Endothelial cell of umbilical vein (primary cell): ENCODE data around the gene AGK. TPM values are rescaled to one million over a fixed set of nuclear protein-coding genes. Genes with fewer than 3 reads are reported as not detected.

Source experiments
- BruUV-seq: library from RNA; stranded (reverse); fragments of 400-500 nt; replicated peaks from 2 replicates; lab custom pipeline; 2021; lab: Mats Ljungman, UMichigan
- CTCF ChIA-PET: fragments of 300-600, 350-600 bp; sonication (Branson Sonifier 250); formaldehyde crosslinking; loops from one replicate; lab custom pipeline; 2021; ENCODE audit warnings: antibody characterized with exemption, inconsistent platforms; lab: Charles Lee
- POLR2A ChIA-PET: fragments of 300-600, 350-600 bp; sonication (Branson Sonifier 250); formaldehyde crosslinking; loops from one replicate; lab custom pipeline; 2021; ENCODE audit warnings: antibody characterized with exemption, inconsistent platforms; lab: Charles Lee
- DNase-seq: peaks from one replicate; pipeline ENCODE4 v3.0.0-alpha.2; 2011; ENCODE audit warnings: low read depth, low spot score
- FAIRE-seq: peaks from 2 replicates; lab custom pipeline; 2011; peaks lifted over from hg19 to GRCh38; lab: Jason Lieb, UNC
- H2AFZ ChIP-seq: 2 replicates; pipeline ENCODE4 v1.6.0; 2012; ENCODE audit warnings: low read depth, low read length, control low read depth, inconsistent platforms
- H3K27ac ChIP-seq: 2 replicates; pipeline ENCODE4 v1.5.1; 2011; ENCODE audit warnings: low read depth, mild to moderate bottlenecking, control low read depth, low read length, moderate library complexity; ENCODE audit not compliant: insufficient read depth
- H3K27me3 ChIP-seq, 2 experiments: 2 replicates each; pipeline versions ENCODE4 v1.6.0 to v1.6.1; 2011; ENCODE audit warnings: low read length in 2 of 2, mixed read lengths in 1 of 2; ENCODE audit not compliant: control insufficient read depth in 2 of 2, insufficient read depth in 2 of 2
- H3K36me3 ChIP-seq, 2 experiments: 2 replicates in 1 of 2; 3 replicates in 1 of 2; pipeline ENCODE4 v1.5.1; 2011; ENCODE audit warnings: low read length in 2 of 2, mild to moderate bottlenecking in 1 of 2, moderate library complexity in 1 of 2; ENCODE audit not compliant: control insufficient read depth in 2 of 2, insufficient read depth in 2 of 2; ENCODE audit errors: extremely low read depth in 1 of 2
- H3K4me1 ChIP-seq: 3 replicates; pipeline ENCODE4 v1.5.1; 2011; ENCODE audit warnings: mild to moderate bottlenecking, low read length; ENCODE audit not compliant: control insufficient read depth, insufficient read depth; ENCODE audit errors: extremely low read depth
- H3K4me2 ChIP-seq: 2 replicates; pipeline ENCODE4 v1.6.1; 2011; ENCODE audit warnings: low read length, control low read depth, mixed read lengths; ENCODE audit not compliant: insufficient read depth
- H3K4me3 ChIP-seq, 3 experiments: fragments of 200-600 bp in 1 of 3; sonication (generic), shearing (Covaris generic) in 1 of 3; replicated peaks in 1 of 3; 2 replicates each; pipeline ENCODE4 v1.5.1; 2011 to 2016; ENCODE audit warnings: control low read depth in 3 of 3, low read length in 3 of 3, mild to moderate bottlenecking in 2 of 3, inconsistent platforms in 1 of 3, low read depth in 1 of 3, moderate library complexity in 1 of 3; ENCODE audit not compliant: insufficient read depth in 1 of 3
- H3K79me2 ChIP-seq: 2 replicates; pipeline ENCODE4 v1.6.0; 2012; ENCODE audit warnings: low read length, inconsistent platforms; ENCODE audit not compliant: control insufficient read depth, insufficient read depth
- H3K9ac ChIP-seq: replicated peaks from 2 replicates; pipeline ENCODE3; 2011; ENCODE audit warnings: low read length, control low read depth; ENCODE audit not compliant: insufficient read depth; ENCODE audit errors: extremely low read depth
- H3K9me1 ChIP-seq: replicated peaks from 3 replicates; pipeline ENCODE4 v1.6.0; 2011; ENCODE audit warnings: mild to moderate bottlenecking, low read length; ENCODE audit not compliant: control insufficient read depth, insufficient read depth; ENCODE audit errors: extremely low read depth
- H3K9me3 ChIP-seq: replicated peaks from 2 replicates; pipeline ENCODE4 v1.5.1; 2012; ENCODE audit warnings: low read length, inconsistent platforms; ENCODE audit not compliant: control insufficient read depth, insufficient read depth
- H4K20me1 ChIP-seq: replicated peaks from 2 replicates; pipeline ENCODE3; 2011; ENCODE audit warnings: mild to moderate bottlenecking, low read length; ENCODE audit not compliant: control insufficient read depth, insufficient read depth; ENCODE audit errors: extremely low read depth
- EZH2 ChIP-seq: IDR thresholded peaks from 2 replicates; pipeline ENCODE4 v1.6.1; 2012; ENCODE audit warnings: borderline replicate concordance, low read depth, mild to moderate bottlenecking, moderate library complexity, low read length, inconsistent platforms; ENCODE audit not compliant: severe bottlenecking
- FOS ChIP-seq: IDR thresholded peaks from 2 replicates; pipeline ENCODE4 v1.6.1; 2011; ENCODE audit warnings: mild to moderate bottlenecking, low read length, moderate library complexity, borderline replicate concordance; ENCODE audit not compliant: insufficient read depth
- GATA2 ChIP-seq: IDR thresholded peaks from 2 replicates; pipeline ENCODE4 v1.7.0; 2011; ENCODE audit warnings: low read depth, mild to moderate bottlenecking, moderate library complexity, mixed read lengths, low read length; ENCODE audit not compliant: insufficient read length, insufficient read depth
- JUN ChIP-seq: IDR thresholded peaks from 2 replicates; pipeline ENCODE4 v1.6.1; 2011; ENCODE audit warnings: borderline replicate concordance, low read depth; ENCODE audit not compliant: insufficient read length, insufficient read depth
- MAX ChIP-seq: IDR thresholded peaks from 2 replicates; pipeline ENCODE4 v1.6.1; 2011; ENCODE audit not compliant: insufficient read depth, insufficient read length
- MYC ChIP-seq: IDR thresholded peaks from one replicate; pipeline ENCODE4 v1.6.1; 2011; ENCODE audit warnings: mild to moderate bottlenecking, low read depth, low read length
- POLR2A ChIP-seq: IDR thresholded peaks from 2 replicates; pipeline ENCODE4 v1.6.1; 2012; ENCODE audit warnings: low read depth, mild to moderate bottlenecking, control low read depth, low read length
- POLR2AphosphoS5 ChIP-seq: IDR thresholded peaks from 2 replicates; pipeline ENCODE4 v1.6.1; 2012; ENCODE audit warnings: low read depth, mild to moderate bottlenecking, control low read depth, low read length, moderate library complexity; ENCODE audit not compliant: insufficient read depth
- dilution Hi-C: fragments of 300-500 bp; cut with MboI; formaldehyde crosslinking; loops from one replicate; pipeline ENCODE4 v1.15.0; 2019; ENCODE audit warnings: low sequenced_read_pairs; ENCODE audit not compliant: extremely low pct_ligation_motif_present
- intact Hi-C: fragments of 100-400 bp; cut with micrococcal nuclease; formaldehyde crosslinking; loops from one replicate; pipeline ENCODE4 v1.10.0; 2022
- polyA plus RNA-seq, 4 experiments: library from polyadenylated mRNA; depleted of rRNA in 3 of 4; stranded (reverse) in 3 of 4; unstranded in 1 of 4; fragments of >200 nt; gene quantifications; 2 replicates each; pipeline versions ENCODE4 v1.2.1 to v1.2.3, GENCODE V29; 2011 to 2012; ENCODE audit warnings: missing spikeins in 1 of 4
- total RNA-seq: library from RNA; stranded (reverse); gene quantifications from 2 replicates; pipeline ENCODE4 v1.2.3, GENCODE V29; 2021
- TF ChIP-seq, protein P1 (sequence below), 2 donors: IDR thresholded peaks; 1 replicate in 1 of 2; 2 replicates in 1 of 2; pipeline ENCODE4 v1.5.1; 2011; ENCODE audit warnings: low read length in 2 of 2, mild to moderate bottlenecking in 2 of 2, moderate library complexity in 2 of 2, control low read depth in 1 of 2, inconsistent platforms in 1 of 2, low read depth in 1 of 2; ENCODE audit not compliant: insufficient read depth in 1 of 2; ENCODE audit errors: extremely low read depth in 1 of 2

The AGK gene
- total and polyA plus RNA-seq, 2 donors (not counting 3 experiments of a cell fraction or from before 2014, with no cell fraction given): 23.6 to 34.3 TPM

GRCh38 chr7:141700848-141701371 is 149.7 kb downstream of the AGK start:
- no TSS peak for BruUV-seq
- H3K9ac ChIP-seq: peak overlapping the region; percentile 58
- H3K79me2 ChIP-seq: peaks cover 20% of the 10 kb centered on the region
- TF ChIP-seq POLR2AphosphoS5: no peak
- no peak for TF ChIP-seq GATA2
- no peak for TF ChIP-seq JUN
- TF ChIP-seq MYC: no peak
- no peak for TF ChIP-seq EZH2
- no peak for TF ChIP-seq FOS
- TF ChIP-seq POLR2A: no peak
- TF ChIP-seq MAX: no peak
- TF ChIP-seq, protein P1, sequence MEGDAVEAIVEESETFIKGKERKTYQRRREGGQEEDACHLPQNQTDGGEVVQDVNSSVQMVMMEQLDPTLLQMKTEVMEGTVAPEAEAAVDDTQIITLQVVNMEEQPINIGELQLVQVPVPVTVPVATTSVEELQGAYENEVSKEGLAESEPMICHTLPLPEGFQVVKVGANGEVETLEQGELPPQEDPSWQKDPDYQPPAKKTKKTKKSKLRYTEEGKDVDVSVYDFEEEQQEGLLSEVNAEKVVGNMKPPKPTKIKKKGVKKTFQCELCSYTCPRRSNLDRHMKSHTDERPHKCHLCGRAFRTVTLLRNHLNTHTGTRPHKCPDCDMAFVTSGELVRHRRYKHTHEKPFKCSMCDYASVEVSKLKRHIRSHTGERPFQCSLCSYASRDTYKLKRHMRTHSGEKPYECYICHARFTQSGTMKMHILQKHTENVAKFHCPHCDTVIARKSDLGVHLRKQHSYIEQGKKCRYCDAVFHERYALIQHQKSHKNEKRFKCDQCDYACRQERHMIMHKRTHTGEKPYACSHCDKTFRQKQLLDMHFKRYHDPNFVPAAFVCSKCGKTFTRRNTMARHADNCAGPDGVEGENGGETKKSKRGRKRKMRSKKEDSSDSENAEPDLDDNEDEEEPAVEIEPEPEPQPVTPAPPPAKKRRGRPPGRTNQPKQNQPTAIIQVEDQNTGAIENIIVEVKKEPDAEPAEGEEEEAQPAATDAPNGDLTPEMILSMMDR (IDR thresholded peaks at IDR 0.05; ENCODE audit: extremely low read depth in 1 of 2, insufficient read depth in 1 of 2, low read depth in 1 of 2, low read length in 2 of 2): no peak
- POLR2A ChIA-PET: no interaction called here
- H3K27ac ChIP-seq: no peak overlapping the region
- dilution Hi-C loops (no loop called here), intact Hi-C loops (loop anchor here (1.0 to 2.0 kb wide), 3 partner anchors 27 to 38 kb away; partner anchors contain the start of gene SSBP1)
- peaks cover 10% of the 10 kb centered on the region for H3K4me1 ChIP-seq
- H3K36me3 ChIP-seq: no peaks in the 10 kb centered on the region
- no peaks in the 10 kb centered on the region for H3K9me3 ChIP-seq
- no peak for FAIRE-seq
- no peaks in the 10 kb centered on the region for H3K9me1 ChIP-seq
- no peak overlapping the region for H2AFZ ChIP-seq
- no peaks in the 10 kb centered on the region for H4K20me1 ChIP-seq
- H3K4me2 ChIP-seq: peak overlapping the region; percentile 76
- DNase-seq: no peak
- peaks cover 5 to 15% of the 10 kb centered on the region in 2 experiments for H3K27me3 ChIP-seq
- CTCF ChIA-PET: interaction anchor here (0.7 to 3.3 kb wide), 6 partner anchors 9 to 85 kb away, joined by 3 to 30 read pairs (median 5); partner anchors contain the start of gene SSBP1
- peak overlapping the region; percentile 50 to 84 (median 56) for H3K4me3 ChIP-seq
